ELR (cell line): ENCODE results near the gene LKAAEAR1.

Experiments
- DNase-seq: peaks from one replicate; pipeline ENCODE4 v3.0.0-alpha.2; 2015; ENCODE audit warnings: low read depth

LKAAEAR1 gene

GRCh38 chr20:64037199-64037497 is 47.0 kb downstream of the LKAAEAR1 start:
- no peak for DNase-seq

- DNase-seq: no peak
Observed at GRCh38 chr20:64036346-64037198, 47.6 kb downstream of the LKAAEAR1 start.

DNA sequence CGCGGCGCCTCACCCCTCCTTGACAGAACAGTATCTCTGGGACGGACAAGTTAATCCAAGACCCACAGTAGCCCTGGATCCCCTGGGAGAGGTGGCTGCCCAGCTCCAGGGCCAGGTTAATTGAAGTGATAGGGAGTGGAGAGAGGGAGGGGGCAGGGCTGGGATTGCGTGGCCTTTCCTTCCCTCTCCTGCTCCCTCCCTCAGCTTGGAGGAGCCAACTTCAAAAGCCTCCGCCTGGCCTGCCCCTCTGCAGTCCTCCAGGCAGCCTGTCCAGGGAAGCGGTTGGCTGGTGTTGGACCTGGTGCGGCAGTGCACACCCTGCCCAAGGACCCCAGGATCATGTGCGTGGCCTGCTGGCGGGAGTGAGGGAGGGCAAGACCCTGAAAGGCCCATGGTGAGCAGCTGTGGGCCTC is 48.3 kb downstream of the LKAAEAR1 start, which contains the start of gene C20orf204:
TSS of gene C20orf204 (plus strand) at position 250 of the 413 bp plus-strand sequence. CDS start at position 392, 142 bp downstream.
- DNase-seq: no peak

DNA sequence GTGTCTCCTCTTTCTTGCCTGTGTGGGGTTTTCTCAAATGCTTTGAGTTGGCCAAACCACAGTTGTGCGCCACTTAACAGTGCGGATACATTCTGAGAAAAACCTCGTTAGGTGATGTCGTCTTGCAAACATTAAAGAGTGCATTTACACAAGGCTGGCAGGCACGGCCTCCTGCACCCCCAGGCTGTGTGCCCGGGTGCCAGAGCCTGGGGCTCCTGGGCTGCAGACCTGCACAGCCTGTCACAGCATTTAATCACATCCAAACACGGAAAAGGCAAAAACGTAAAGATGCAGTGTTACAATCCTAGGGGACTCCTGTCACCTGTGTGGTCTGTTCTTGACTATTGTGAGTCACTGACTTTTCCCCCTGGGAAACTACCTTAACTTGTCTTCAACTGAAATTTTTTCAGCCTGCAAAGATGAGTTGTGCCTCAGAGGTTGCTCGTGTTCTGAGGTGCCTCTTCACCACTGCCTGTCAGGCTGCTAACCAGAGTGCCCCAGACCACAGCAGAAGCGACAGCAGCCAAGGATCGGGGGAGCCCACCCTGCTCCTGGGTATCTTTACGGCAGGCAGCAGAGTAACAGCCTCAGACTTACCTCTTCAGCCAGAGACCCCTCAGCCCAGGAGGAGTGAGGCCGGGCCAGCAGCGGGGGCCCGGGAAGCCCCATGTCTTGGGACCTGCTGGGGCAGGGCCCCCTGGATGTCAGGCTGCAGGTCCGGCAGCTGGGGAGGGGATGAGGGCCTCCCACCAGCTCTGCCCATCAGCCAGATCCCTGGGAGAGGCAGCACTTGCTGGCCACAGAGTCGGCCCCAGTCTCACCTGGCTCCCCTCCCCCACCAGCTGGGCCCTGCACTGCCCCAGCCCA is 48.9 kb downstream of the LKAAEAR1 start:
- no peak for DNase-seq

DNA sequence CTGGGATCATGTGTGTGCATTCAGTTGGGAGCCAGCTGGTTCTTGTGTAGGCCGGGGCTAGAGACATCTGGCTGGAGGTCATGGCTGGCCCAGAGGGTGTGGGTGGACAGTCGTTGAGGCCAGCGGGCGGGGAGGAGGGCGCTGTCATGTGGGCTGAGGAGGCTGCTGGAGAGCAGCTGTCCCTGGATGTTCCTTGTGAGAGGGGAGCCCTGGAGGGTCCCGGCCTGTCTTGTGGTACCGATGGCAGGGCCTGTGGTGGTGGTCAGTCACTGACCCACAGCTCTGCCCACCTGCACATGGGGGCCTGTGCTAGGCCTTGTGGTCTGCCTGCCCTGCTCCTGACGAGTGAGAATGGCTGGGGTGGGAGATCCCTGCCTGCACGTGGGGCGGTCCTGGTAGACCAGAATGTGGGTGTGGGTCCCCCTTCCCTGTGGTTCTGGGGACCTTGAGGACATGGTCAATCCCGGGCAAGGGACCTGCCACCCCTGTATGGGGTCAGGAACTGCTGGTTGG is 50.2 kb downstream of the LKAAEAR1 start:
- DNase-seq: no peak
